K562 (cell line): ENCODE measurements around the gene RETREG2. TPM values are rescaled to one million over a fixed set of nuclear protein-coding genes. Genes with fewer than 3 reads are reported as not detected.

ENCODE experiments used
- ATAC-seq: fragments of 200-7000 bp; cut with Tn5 transposase; 3 replicates; pipeline ENCODE4 v1.9.1; 2020; ENCODE audit warnings: moderate library complexity
- BruUV-seq: library from RNA; stranded (reverse); fragments of 400-500 nt; replicated peaks from 2 replicates; lab custom pipeline; 2021; lab: Mats Ljungman, UMichigan
- CTCF ChIA-PET: fragments of 300-600 bp; formaldehyde crosslinking; extraction: SDS; loops from one replicate; lab custom pipeline; 2021; ENCODE audit warnings: low intra/inter-chr PET ratio; lab: Yijun Ruan, JAX
- POLR2A ChIA-PET: fragments of 300-600, 350-650 bp; sonication (Branson Sonifier 250); formaldehyde crosslinking; extraction: SDS; loops from one replicate; lab custom pipeline; 2021; ENCODE audit warnings: antibody characterized with exemption, inconsistent platforms; lab: Yijun Ruan, JAX
- DNase-seq, 4 experiments: peaks; one replicate each; pipeline versions ENCODE4 v3.0.0 to v3.0.0-alpha.2; 2011 to 2018; ENCODE audit warnings: low spot score in 3 of 4, mixed read lengths in 3 of 4; ENCODE audit errors: extremely low read depth in 1 of 4
- FAIRE-seq: peaks from 2 replicates; lab custom pipeline; 2011; peaks lifted over from hg19 to GRCh38; lab: Jason Lieb, UNC
- H2AFZ ChIP-seq: 2 replicates; pipeline ENCODE4 v1.6.0; 2011; ENCODE audit warnings: low read depth, low read length, control low read depth, inconsistent platforms
- H3K27ac ChIP-seq: fragments of 200-600 bp; 3 replicates; pipeline ENCODE4 v1.8.0; 2011; ENCODE audit warnings: low read depth, mild to moderate bottlenecking, control low read depth, inconsistent platforms, low read length, moderate library complexity, mixed read lengths; ENCODE audit errors: extremely low read depth
- H3K27me3 ChIP-seq, 2 experiments: fragments of 300-600 bp in 1 of 2; 2 replicates in 1 of 2; 3 replicates in 1 of 2; pipeline versions ENCODE4 v1.6.0 to v1.8.0; 2011; ENCODE audit warnings: inconsistent platforms in 2 of 2, low read length in 2 of 2, mild to moderate bottlenecking in 1 of 2, mixed read lengths in 1 of 2, moderate library complexity in 1 of 2; ENCODE audit not compliant: control insufficient read depth in 2 of 2, insufficient read depth in 2 of 2
- H3K36me3 ChIP-seq: fragments of 300-600 bp; 3 replicates; pipeline ENCODE4 v1.8.0; 2011; ENCODE audit warnings: mild to moderate bottlenecking, low read length, inconsistent platforms; ENCODE audit not compliant: control insufficient read depth, insufficient read depth
- H3K4me1 ChIP-seq, 2 experiments: fragments of 200-600 bp in 1 of 2; replicated peaks in 1 of 2; 2 replicates in 1 of 2; 3 replicates in 1 of 2; pipeline versions ENCODE4 v1.5.1 to v1.8.0; 2011; ENCODE audit warnings: inconsistent platforms in 2 of 2, low read length in 2 of 2, mild to moderate bottlenecking in 1 of 2, mixed read lengths in 1 of 2, moderate library complexity in 1 of 2; ENCODE audit not compliant: control insufficient read depth in 2 of 2, insufficient read depth in 2 of 2
- H3K4me2 ChIP-seq: 2 replicates; pipeline ENCODE4 v1.6.1; 2011; ENCODE audit warnings: low read length, control low read depth, inconsistent platforms, mixed read lengths; ENCODE audit not compliant: insufficient read depth
- H3K4me3 ChIP-seq: fragments of 200-600 bp; sonication (generic), shearing (Covaris generic); 2 replicates; pipeline ENCODE4 v1.5.1; 2016; ENCODE audit warnings: control low read depth, inconsistent platforms
- H3K79me2 ChIP-seq: fragments of 200-600 bp; 3 replicates; pipeline ENCODE4 v1.8.0; 2011; ENCODE audit warnings: low read length, inconsistent platforms; ENCODE audit not compliant: control insufficient read depth, insufficient read depth
- H3K9ac ChIP-seq, 2 experiments: 2 replicates each; pipeline versions ENCODE4 v1.6.0 to v1.6.1; 2011; ENCODE audit warnings: low read depth in 2 of 2, low read length in 2 of 2, control low read depth in 1 of 2, inconsistent platforms in 1 of 2, mild to moderate bottlenecking in 1 of 2, mixed read lengths in 1 of 2; ENCODE audit not compliant: insufficient read depth in 1 of 2
- H3K9me1 ChIP-seq: one replicate; pipeline ENCODE4 v1.6.0; 2011; ENCODE audit warnings: inconsistent platforms, mild to moderate bottlenecking, low read length, moderate library complexity; ENCODE audit not compliant: control insufficient read depth, insufficient read depth
- H3K9me3 ChIP-seq: replicated peaks from 2 replicates; pipeline ENCODE4 v1.5.1; 2011; ENCODE audit warnings: low read depth, low read length, inconsistent platforms; ENCODE audit not compliant: control insufficient read depth, insufficient read depth
- H4K20me1 ChIP-seq: replicated peaks from 2 replicates; pipeline ENCODE4 v1.6.1; 2011; ENCODE audit warnings: low read length, inconsistent platforms, mixed read lengths; ENCODE audit not compliant: control insufficient read depth, insufficient read depth
- DMBX1 ChIP-seq: fragments of 250-450 bp; sonication (Bioruptor Pico); IDR thresholded peaks from 2 replicates; pipeline ENCODE4 v1.8.0; 2022; ENCODE audit warnings: inconsistent platforms, mild to moderate bottlenecking, moderate library complexity, borderline replicate concordance
- NFIC ChIP-seq: fragments of 450-650 bp; IDR thresholded peaks from 2 replicates; pipeline ENCODE4 v1.6.1; 2017; ENCODE audit warnings: mild to moderate bottlenecking, inconsistent platforms
- NFIX ChIP-seq: fragments of 250-450 bp; sonication (Bioruptor Pico); IDR thresholded peaks from 2 replicates; pipeline ENCODE4 v1.4.0; 2020; ENCODE audit warnings: low read depth, mild to moderate bottlenecking, moderate library complexity
- POLR2A ChIP-seq: fragments of 450-650 bp; conservative IDR thresholded peaks from 2 replicates; pipeline ENCODE4 v1.6.1; 2016
- SPI1 ChIP-seq: IDR thresholded peaks from 2 replicates; pipeline ENCODE4 v1.6.1; 2011; ENCODE audit warnings: low read depth, low read length, control low read depth, borderline replicate concordance
- WGBS: fragments of 100-300 bp; shearing (Covaris generic); methylation state at CpG from one replicate; pipeline ENCODE4 v1.1.6; 2016; ENCODE audit warnings: low coverage, mixed read lengths; ENCODE audit not compliant: insufficient coverage; ENCODE audit errors: missing lambda C conversion rate; 5-methylcytosine and 5-hydroxymethylcytosine counted together
- in situ Hi-C: fragments of 300-500 bp; cut with MboI; formaldehyde crosslinking; loops from 4 replicates; pipeline ENCODE4 v1.15.0; 2018; ENCODE audit warnings: inconsistent platforms, mixed read lengths
- intact Hi-C: fragments of 100-400 bp; cut with micrococcal nuclease; formaldehyde crosslinking; loops from 2 replicates; pipeline ENCODE4 v1.14.2; 2022
- polyA plus RNA-seq, 8 experiments: library from polyadenylated mRNA; depleted of rRNA in 4 of 8; stranded (reverse) in 5 of 8; unstranded in 3 of 8; fragments of >200 nt; fragmentation: Nextera tagmentation in 2 of 8; fragmentation: Illumina TruSeq in 1 of 8; extraction: Ambion mirVana in 2 of 8; extraction: Trizol in 1 of 8; gene quantifications; 2 replicates each; pipeline versions ENCODE4 v1.2.1 to v1.2.3, GENCODE V29; 2011 to 2014; ENCODE audit warnings: inconsistent platforms in 1 of 8, missing spikeins in 1 of 8
- total RNA-seq, 7 experiments: library from RNA; depleted of rRNA in 6 of 7; stranded (reverse); fragments of >200 nt in 6 of 7; fragmentation: Illumina TruSeq in 2 of 7; extraction: Trizol in 2 of 7; gene quantifications; 2 replicates each; pipeline versions ENCODE4 v1.2.1 to v1.2.3, GENCODE V29; 2011 to 2021; ENCODE audit warnings: low replicate concordance in 1 of 7
- TF ChIP-seq, protein P1 (sequence below): fragments of 250-450 bp; sonication (Bioruptor Pico); IDR thresholded peaks from 2 replicates; pipeline ENCODE4 v1.8.0; 2021; ENCODE audit warnings: mild to moderate bottlenecking, moderate library complexity
- TF ChIP-seq, protein P2 (sequence below), 2 experiments: IDR thresholded peaks; 2 replicates each; pipeline ENCODE4 v1.6.1; 2011; ENCODE audit warnings: borderline replicate concordance in 1 of 2, control low read depth in 1 of 2, low read depth in 1 of 2, low read length in 1 of 2, mild to moderate bottlenecking in 1 of 2, mixed read lengths in 1 of 2, moderate library complexity in 1 of 2; ENCODE audit not compliant: insufficient read depth in 1 of 2, insufficient read length in 1 of 2, poor library complexity in 1 of 2, severe bottlenecking in 1 of 2; ENCODE audit errors: extremely low read depth in 1 of 2

Gene RETREG2
- total and polyA plus RNA-seq, 9 of the 15 experiments (the other 6 are each of a cell fraction or from before 2014, with no cell fraction given), result 4.9 to 40.1 (median 19.2) TPM

DNA sequence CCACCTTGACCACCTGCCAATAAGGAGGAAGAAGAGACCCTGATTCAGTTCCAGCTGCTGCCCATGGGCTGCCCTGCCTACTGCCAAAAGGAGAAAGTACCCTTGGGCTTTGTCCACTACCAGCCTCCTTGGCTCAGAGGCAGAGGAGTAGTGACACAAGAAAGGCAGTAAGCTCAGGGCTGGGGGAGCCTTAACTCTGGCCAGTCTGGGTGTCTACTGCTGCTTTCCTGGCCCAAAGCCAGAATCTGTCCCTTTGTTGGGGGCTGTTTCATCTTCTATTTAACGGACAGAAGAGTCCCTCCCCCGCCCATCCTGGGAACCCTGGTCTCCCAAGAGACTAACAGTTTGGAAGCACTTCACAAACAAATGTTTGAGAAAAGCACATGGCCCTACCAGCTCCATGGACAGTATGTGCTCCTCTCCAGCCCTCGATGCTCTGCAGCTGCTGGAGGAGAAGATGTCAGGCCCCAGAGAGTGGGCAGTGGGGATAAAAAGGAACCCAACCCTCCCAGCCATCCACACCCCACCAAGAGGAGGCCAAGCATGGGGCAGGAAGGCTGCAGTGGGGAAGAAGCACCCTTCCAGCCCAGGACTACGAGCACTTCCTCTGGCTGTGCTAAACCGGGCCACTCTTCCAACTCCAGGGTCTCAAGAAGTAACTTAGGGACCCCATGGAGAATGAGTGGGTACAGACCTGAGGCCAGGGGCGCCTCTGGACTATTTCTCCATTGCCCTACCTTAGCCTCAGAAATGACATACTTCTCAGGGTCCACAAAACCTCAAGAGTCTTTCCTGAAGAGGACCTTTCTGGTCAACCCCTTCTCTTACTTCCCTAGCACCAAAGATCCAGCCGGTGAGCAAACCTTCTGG, 50.2 kb downstream of the RETREG2 start:
- peak overlapping the region; percentile 90 for H3K4me3 ChIP-seq
- no peaks in the 10 kb centered on the region for H3K27me3 ChIP-seq
- in situ Hi-C loops (no loop called here), intact Hi-C loops (loop anchor here (2.0 to 5.0 kb wide), 2 partner anchors 17 to 69 kb away; partner anchors contain the start of genes GLB1L and STK16)
- peaks cover 52% of the 10 kb centered on the region for H3K79me2 ChIP-seq
- ChIA-PET CTCF (no interaction called here), POLR2A (interaction anchor here (0.6 to 1.7 kb wide), 4 partner anchors 9 to 60 kb away, joined by 3 to 12 read pairs (median 8); partner anchors contain the start of gene ABCB6)
- ATAC-seq (peak; percentile 13), DNase-seq (peak; percentile 18 to 46 (median 24)), FAIRE-seq (no peak)
- peak overlapping the region; percentile 90 for H3K27ac ChIP-seq
- BruUV-seq, result no TSS peak
- peaks cover 61% of the 10 kb centered on the region for H3K36me3 ChIP-seq
- peak overlapping the region; percentile 96 to 97 for H3K9ac ChIP-seq
- 2% methylated on average over 6 of the region's 7 CpGs for WGBS
- H3K9me3 ChIP-seq, result no peaks in the 10 kb centered on the region
- H3K4me2 ChIP-seq, result peak overlapping the region; percentile 98
- TF ChIP-seq POLR2A, result no peak
- TF ChIP-seq, protein P1, sequence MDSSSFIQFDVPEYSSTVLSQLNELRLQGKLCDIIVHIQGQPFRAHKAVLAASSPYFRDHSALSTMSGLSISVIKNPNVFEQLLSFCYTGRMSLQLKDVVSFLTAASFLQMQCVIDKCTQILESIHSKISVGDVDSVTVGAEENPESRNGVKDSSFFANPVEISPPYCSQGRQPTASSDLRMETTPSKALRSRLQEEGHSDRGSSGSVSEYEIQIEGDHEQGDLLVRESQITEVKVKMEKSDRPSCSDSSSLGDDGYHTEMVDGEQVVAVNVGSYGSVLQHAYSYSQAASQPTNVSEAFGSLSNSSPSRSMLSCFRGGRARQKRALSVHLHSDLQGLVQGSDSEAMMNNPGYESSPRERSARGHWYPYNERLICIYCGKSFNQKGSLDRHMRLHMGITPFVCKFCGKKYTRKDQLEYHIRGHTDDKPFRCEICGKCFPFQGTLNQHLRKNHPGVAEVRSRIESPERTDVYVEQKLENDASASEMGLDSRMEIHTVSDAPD, result no peak
- peak; percentile 57; the same call in 1 of the 2 replicates for TF ChIP-seq SPI1
- TF ChIP-seq NFIC, result peak; percentile 92
- TF ChIP-seq DMBX1 (CRISPR knock-in tag), result no peak
- TF ChIP-seq NFIX (CRISPR knock-in tag), result peak; percentile 20; the same call in 1 of the 2 replicates
- TF ChIP-seq, protein P2, sequence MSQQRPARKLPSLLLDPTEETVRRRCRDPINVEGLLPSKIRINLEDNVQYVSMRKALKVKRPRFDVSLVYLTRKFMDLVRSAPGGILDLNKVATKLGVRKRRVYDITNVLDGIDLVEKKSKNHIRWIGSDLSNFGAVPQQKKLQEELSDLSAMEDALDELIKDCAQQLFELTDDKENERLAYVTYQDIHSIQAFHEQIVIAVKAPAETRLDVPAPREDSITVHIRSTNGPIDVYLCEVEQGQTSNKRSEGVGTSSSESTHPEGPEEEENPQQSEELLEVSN (IDR thresholded peaks at IDR 0.05; ENCODE audit: borderline replicate concordance in 1 of 2, extremely low read depth in 1 of 2, insufficient read depth in 1 of 2, insufficient read length in 1 of 2, low read depth in 1 of 2, low read length in 1 of 2, poor library complexity in 1 of 2, severe bottlenecking in 1 of 2), result peak in 1 of 2 experiments; percentile 26
- no peaks in the 10 kb centered on the region for H3K9me1 ChIP-seq
- peak overlapping the region; percentile 91; the same call in 1 of the 2 replicates for H2AFZ ChIP-seq
- H4K20me1 ChIP-seq, result no peaks in the 10 kb centered on the region
- H3K4me1 ChIP-seq, result peaks cover 13 to 16% of the 10 kb centered on the region in 2 experiments; a peak in 4 of 5 replicates
